Right atrium auricular region (tissue), 2 donors: ENCODE data around the gene ZNF628. TPM values are rescaled to one million over a fixed set of nuclear protein-coding genes. Genes with fewer than 3 reads are reported as not detected.

Source experiments
- DNase-seq: peaks from one replicate; pipeline ENCODE4 v3.0.0-alpha.2; 2019; ENCODE audit warnings: low spot score
- H3K27ac ChIP-seq, 2 donors: fragments of 200-600 bp; sonication (generic); 1 replicate in 1 of 2; 2 replicates in 1 of 2; pipeline ENCODE4 v1.5.1; 2016 to 2019
- H3K27me3 ChIP-seq, 2 donors: fragments of 200-600 bp; sonication (generic); one replicate each; pipeline versions ENCODE4 v1.5.1 to v1.6.0; 2017 to 2019
- H3K36me3 ChIP-seq: fragments of 200-600 bp; sonication (generic); one replicate; pipeline ENCODE4 v1.5.1; 2016
- H3K4me1 ChIP-seq, 2 donors: fragments of 200-600 bp; sonication (generic); one replicate each; pipeline versions ENCODE4 v1.5.1 to v1.6.0; 2017 to 2019
- H3K4me3 ChIP-seq, 2 donors: fragments of 200-600 bp; sonication (generic); 1 replicate in 1 of 2; 2 replicates in 1 of 2; pipeline ENCODE4 v1.5.1; 2017 to 2019; ENCODE audit warnings: mild to moderate bottlenecking in 1 of 2, moderate library complexity in 1 of 2
- H3K9me3 ChIP-seq, 2 donors: fragments of 200-600 bp; sonication (generic); one replicate each; pipeline ENCODE4 v1.5.1; 2019
- CTCF ChIP-seq, 2 donors: fragments of 200-600 bp; sonication (generic); IDR thresholded peaks; one replicate each; pipeline ENCODE4 v1.5.1; 2019; ENCODE audit warnings: antibody characterized with exemption in 2 of 2
- total RNA-seq, 2 donors: library from RNA; depleted of rRNA; stranded (reverse); fragments of >200 nt; gene quantifications; one replicate each; pipeline ENCODE4 v1.1.0, GENCODE V29; 2016

The ZNF628 gene
- total RNA-seq, 2 donors from 2014 or later, result 5.6 to 13.2 TPM

- peaks cover 0 to 60% of the 10 kb centered on the region in 2 donors for H3K4me1 ChIP-seq
- no peaks in the 10 kb centered on the region for H3K9me3 ChIP-seq
- H3K27ac ChIP-seq, result peak overlapping the region; percentile 89
- peak overlapping the region; percentile 45 to 66 for H3K4me3 ChIP-seq
- DNase-seq, result no peak
- TF ChIP-seq CTCF (IDR thresholded peaks at IDR 0.05), result no peak
- H3K36me3 ChIP-seq, result peaks cover 11% of the 10 kb centered on the region
- no peaks in the 10 kb centered on the region for H3K27me3 ChIP-seq
Measured at GRCh38 chr19:55485439-55486011, 9.1 kb downstream of the ZNF628 start.

GRCh38 chr19:55486043-55486970 lies 9.9 kb downstream of the ZNF628 start:
- H3K4me3 ChIP-seq, result peak overlapping the region in 1 of 2 donors; percentile 19
- no peaks in the 10 kb centered on the region for H3K9me3 ChIP-seq
- peak overlapping the region; percentile 89 for H3K27ac ChIP-seq
- H3K27me3 ChIP-seq, result no peaks in the 10 kb centered on the region
- no peak for DNase-seq
- H3K36me3 ChIP-seq, result peaks cover 11% of the 10 kb centered on the region
- H3K4me1 ChIP-seq, result peaks cover 0 to 61% of the 10 kb centered on the region in 2 donors
- TF ChIP-seq CTCF (IDR thresholded peaks at IDR 0.05), result peak in 1 of 2 donors; percentile 41

- Histone ChIP-seq H3K27ac (peak overlapping the region; percentile 89), H3K4me1 (peaks cover 0 to 65% of the 10 kb centered on the region in 2 donors), H3K36me3 (peaks cover 11% of the 10 kb centered on the region), H3K9me3 (no peaks in the 10 kb centered on the region), H3K27me3 (no peaks in the 10 kb centered on the region), H3K4me3 (peak overlapping the region in 1 of 2 donors; percentile 19)
- peak; percentile 86 for DNase-seq
- no peak for TF ChIP-seq CTCF (IDR thresholded peaks at IDR 0.05)
Measured at GRCh38 chr19:55486971-55487923, 10.8 kb downstream of the ZNF628 start.

- H3K4me3 ChIP-seq, result peak within 1 kb of the TSS in 1 of 2 donors; percentile 32
- no peaks in the 10 kb centered on the region for H3K9me3 ChIP-seq
- H3K4me1 ChIP-seq, result peaks cover 0 to 72% of the 10 kb centered on the region in 2 donors
- no peaks in the 10 kb centered on the region for H3K27me3 ChIP-seq
- H3K27ac ChIP-seq, result peak within 1 kb of the TSS; percentile 89
- DNase-seq, result no peak
- H3K36me3 ChIP-seq, result peaks cover 3% of the 10 kb centered on the region
- TF ChIP-seq CTCF (IDR thresholded peaks at IDR 0.05), result no peak
Measured at GRCh38 chr19:55487924-55488687, 11.7 kb downstream of the ZNF628 start, which contains the start of gene SSC5D. Gene SSC5D, plus strand, starts transcription at chr19:55488436. Its CDS starts 154 bp downstream, at chr19:55488590.
